ENCODE results near the gene COG5. TPM values are rescaled to one million over a fixed set of nuclear protein-coding genes. Genes with fewer than 3 reads are reported as not detected.

COG5 gene
- total RNA-seq, 1 experiment from 2014 or later = 20.2 TPM

- H3K27me3 Mint-ChIP-seq (ENCODE audit: low read depth) = no peaks in the 10 kb centered on the region
- Histone ChIP-seq H3K27me3 (ENCODE audit: insufficient read depth, low read length) (no peaks in the 10 kb centered on the region; the same call in 1 of the 2 replicates), H4K91ac (ENCODE audit: insufficient read length, low read depth, low read length) (no peak overlapping the region), H3K56ac (ENCODE audit: insufficient read length, low read depth, low read length) (no peak overlapping the region), H2BK120ac (ENCODE audit: low read depth, low read length, poor library complexity, severe bottlenecking) (no peak overlapping the region), H4K5ac (ENCODE audit: insufficient read length, low read depth, low read length) (no peak overlapping the region), H3K9ac (ENCODE audit: extremely low read depth, insufficient read length, low read length) (no peak overlapping the region), H2AFZ (ENCODE audit: low read length) (no peak overlapping the region), H3K79me2 (ENCODE audit: insufficient read depth, low read length) (no peaks in the 10 kb centered on the region), H3K27ac (ENCODE audit: insufficient read length, low read depth, low read length) (no peak overlapping the region), H3K14ac (ENCODE audit: insufficient read depth, low read length) (no peak overlapping the region), H3K4ac (ENCODE audit: low read depth, low read length) (no peak overlapping the region), H2BK12ac (ENCODE audit: insufficient read length, low read depth, low read length) (no peak overlapping the region), H3K79me1 (ENCODE audit: insufficient read depth, low read depth, low read length, poor library complexity, severe bottlenecking) (no peaks in the 10 kb centered on the region), H2BK20ac (ENCODE audit: low read depth, low read length, poor library complexity, severe bottlenecking) (no peak overlapping the region), H2AK5ac (ENCODE audit: insufficient read length, low read length) (no peak overlapping the region), H3T11ph (ENCODE audit: low read length) (no peak overlapping the region), H4K8ac (replicated peaks; ENCODE audit: insufficient read length, low read depth, low read length) (no peak overlapping the region), H2BK5ac (ENCODE audit: insufficient read length, low read length) (no peak overlapping the region), H3K23ac (ENCODE audit: insufficient read length, low read depth, low read length) (no peak overlapping the region), H4K20me1 (ENCODE audit: control insufficient read depth, insufficient read depth, insufficient read length) (no peaks in the 10 kb centered on the region), H3K18ac (ENCODE audit: insufficient read length, low read depth, low read length) (no peak overlapping the region), H3K4me1 (ENCODE audit: insufficient read depth, low read length) (no peaks in the 10 kb centered on the region), H3K23me2 (ENCODE audit: insufficient read length, low read depth, low read length, poor library complexity, severe bottlenecking) (no peaks in the 10 kb centered on the region), H3K9me3 (ENCODE audit: control insufficient read depth, low read depth, low read length) (no peaks in the 10 kb centered on the region), H3K4me2 (ENCODE audit: insufficient read depth, insufficient read length, low read length) (no peak overlapping the region), H2BK15ac (ENCODE audit: low read depth, low read length) (no peak overlapping the region)
- no peak overlapping the region for H3K27ac Mint-ChIP-seq
- no peak for TF ChIP-seq CTCF (conservative IDR thresholded peaks at IDR 0.05)
- no peak overlapping the region for H3K4me3 Mint-ChIP-seq
- no peak for DNase-seq
- no CpG with 5 or more reads among the region's 3 CpGs for WGBS (ENCODE audit: extremely low coverage, insufficient read length, low lambda C conversion rate)
- 0 out of 7 replicates have a peak, but pooled peaks cover 0 to 5% (median 3%) of the 10 kb centered on the region in 3 experiments for H3K36me3 Mint-ChIP-seq (ENCODE audit: insufficient read depth in 1 of 3, low read depth in 3 of 3)
- peaks cover 4 to 6% of the 10 kb centered on the region in 2 experiments for H3K4me1 Mint-ChIP-seq
- H3K9me3 Mint-ChIP-seq = no peaks in the 10 kb centered on the region
These were observed 245.1 kb downstream of the COG5 start for GRCh38 chr7:107318523-107319160.

Measured in H9 (cell line).